HepG2 (cell line): ENCODE measurements around the gene CCNT2. TPM values are rescaled to one million over a fixed set of nuclear protein-coding genes. Genes with fewer than 3 reads are reported as not detected.

Experiments used
- CBX5 ChIP-seq: sonication (generic); formaldehyde crosslinking; IDR thresholded peaks from 2 replicates; pipeline ENCODE4 v1.4.0; 2020; ENCODE audit warnings: missing genetic modification reagents, borderline replicate concordance
- E2F2 ChIP-seq: sonication (generic); formaldehyde crosslinking; IDR thresholded peaks from 2 replicates; pipeline ENCODE4 v1.4.0; 2020; ENCODE audit warnings: missing genetic modification reagents, borderline replicate concordance
- GATAD2A ChIP-seq: IDR thresholded peaks from 2 replicates; pipeline ENCODE4 v1.6.1; 2016
- HDAC2 ChIP-seq: sonication (generic); formaldehyde crosslinking; IDR thresholded peaks from 2 replicates; pipeline ENCODE4 v1.4.0; 2020; ENCODE audit warnings: missing genetic modification reagents
- HIVEP1 ChIP-seq: sonication (generic); formaldehyde crosslinking; IDR thresholded peaks from 2 replicates; pipeline ENCODE4 v1.4.0; 2020; ENCODE audit warnings: mild to moderate bottlenecking, missing genetic modification reagents
- HNRNPK ChIP-seq: fragments of 200-400 bp; formaldehyde crosslinking; IDR thresholded peaks from 2 replicates; pipeline ENCODE4 v1.6.1; 2018; ENCODE audit warnings: low read length, low read depth, moderate library complexity, mild to moderate bottlenecking; ENCODE audit not compliant: poor library complexity, severe bottlenecking
- HOXA3 ChIP-seq: sonication (generic); formaldehyde crosslinking; IDR thresholded peaks from 2 replicates; pipeline ENCODE4 v1.5.0; 2020; ENCODE audit warnings: missing genetic modification reagents
- POLR2A ChIP-seq, 2 experiments: IDR thresholded peaks; 2 replicates each; pipeline ENCODE4 v1.6.1; 2011; ENCODE audit warnings: low read depth in 2 of 2, low read length in 2 of 2, mild to moderate bottlenecking in 1 of 2, moderate library complexity in 1 of 2; ENCODE audit not compliant: insufficient read depth in 1 of 2
- SIX4 ChIP-seq: sonication (generic); formaldehyde crosslinking; IDR thresholded peaks from 2 replicates; pipeline ENCODE4 v1.4.0; 2020; ENCODE audit warnings: missing genetic modification reagents
- SP140L ChIP-seq: sonication (generic); formaldehyde crosslinking; IDR thresholded peaks from 2 replicates; pipeline ENCODE4 v1.4.0; 2020; ENCODE audit warnings: missing genetic modification reagents, borderline replicate concordance
- TEAD3 ChIP-seq: optimal IDR thresholded peaks from 2 replicates; pipeline ENCODE3; 2016; ENCODE audit warnings: borderline replicate concordance
- TOPORS ChIP-seq: sonication (generic); formaldehyde crosslinking; IDR thresholded peaks from 2 replicates; pipeline ENCODE4 v1.8.0; 2023; ENCODE audit warnings: mild to moderate bottlenecking, missing genetic modification reagents
- ZKSCAN5 ChIP-seq: sonication (generic); formaldehyde crosslinking; IDR thresholded peaks from 2 replicates; pipeline ENCODE4 v1.5.1; 2020; ENCODE audit warnings: mild to moderate bottlenecking, missing genetic modification reagents
- ZNF143 ChIP-seq: sonication (generic); formaldehyde crosslinking; IDR thresholded peaks from 2 replicates; pipeline ENCODE4 v1.4.0; 2020; ENCODE audit warnings: missing genetic modification reagents
- ZNF225 ChIP-seq: sonication (generic); formaldehyde crosslinking; IDR thresholded peaks from 2 replicates; pipeline ENCODE4 v1.4.0; 2020; ENCODE audit warnings: mild to moderate bottlenecking, missing genetic modification reagents
- ZNF274 ChIP-seq: sonication (generic); formaldehyde crosslinking; IDR thresholded peaks from 2 replicates; pipeline ENCODE4 v1.5.1; 2020; ENCODE audit warnings: mild to moderate bottlenecking, missing genetic modification reagents
- ZNF703 ChIP-seq: sonication (generic); formaldehyde crosslinking; IDR thresholded peaks from 2 replicates; pipeline ENCODE4 v1.5.1; 2020; ENCODE audit warnings: missing genetic modification reagents, mild to moderate bottlenecking, moderate library complexity, borderline replicate concordance
- polyA plus RNA-seq, 8 experiments: library from polyadenylated mRNA; depleted of rRNA in 3 of 8; stranded (reverse) in 7 of 8; unstranded in 1 of 8; fragments of >200 nt; fragmentation: Illumina TruSeq in 4 of 8; extraction: Trizol in 4 of 8; gene quantifications; 2 replicates each; pipeline versions ENCODE4 v1.2.1 to v1.2.3, GENCODE V29; 2011 to 2016; ENCODE audit warnings: low read depth in 4 of 8, missing spikeins in 1 of 8, mixed read lengths in 1 of 8; ENCODE audit not compliant: insufficient read depth in 1 of 8
- total RNA-seq, 5 experiments: library from RNA; depleted of rRNA; stranded (reverse); fragments of >200 nt; fragmentation: Illumina TruSeq; extraction: Trizol; gene quantifications; 2 replicates each; pipeline ENCODE4 v1.2.3, GENCODE V29; 2016; ENCODE audit warnings: low read depth in 1 of 5
- TF ChIP-seq, protein P1 (sequence below): sonication (generic); formaldehyde crosslinking; IDR thresholded peaks from 2 replicates; pipeline ENCODE4 v1.4.0; 2020; ENCODE audit warnings: missing genetic modification reagents
- TF ChIP-seq, protein P2 (sequence below): sonication (generic); formaldehyde crosslinking; IDR thresholded peaks from 2 replicates; pipeline ENCODE4 v1.8.0; 2022; ENCODE audit warnings: missing genetic modification reagents, mild to moderate bottlenecking, borderline replicate concordance
- TF ChIP-seq, protein P3 (sequence below): sonication (generic); formaldehyde crosslinking; IDR thresholded peaks from 2 replicates; pipeline ENCODE4 v1.8.0; 2022; ENCODE audit warnings: mild to moderate bottlenecking, missing genetic modification reagents
- TF ChIP-seq, protein P4 (sequence below): sonication (generic); formaldehyde crosslinking; IDR thresholded peaks from 2 replicates; pipeline ENCODE4 v1.5.0; 2020; ENCODE audit warnings: missing genetic modification reagents

CCNT2 gene
- total and polyA plus RNA-seq, 2 of the 13 experiments (the other 11 are each of a cell fraction or from before 2014, with no cell fraction given): 22.1 to 34.4 TPM

- TF ChIP-seq ZNF274 (CRISPR knock-in tag): no peak
- peak; percentile 100 for TF ChIP-seq HNRNPK
- TF ChIP-seq ZNF225 (CRISPR knock-in tag): no peak
- no peak; the same call in 1 of the 2 replicates for TF ChIP-seq HDAC2 (CRISPR knock-in tag)
- TF ChIP-seq HIVEP1 (CRISPR knock-in tag): no peak
- no peak; the same call in 1 of the 2 replicates for TF ChIP-seq ZKSCAN5
- TF ChIP-seq ZNF703 (CRISPR knock-in tag): no peak
- peak; percentile 19; the same call in 1 of the 2 replicates for TF ChIP-seq CBX5
- no peak for TF ChIP-seq TEAD3 (CRISPR knock-in tag)
- no peak for TF ChIP-seq ZNF143 (CRISPR knock-in tag)
- TF ChIP-seq HOXA3 (CRISPR knock-in tag): peak; percentile 66
- TF ChIP-seq SIX4 (CRISPR knock-in tag): no peak
- no peak for TF ChIP-seq SP140L (CRISPR knock-in tag)
- peak; percentile 86 to 95 for TF ChIP-seq POLR2A (IDR thresholded peaks at IDR 0.05; ENCODE audit: insufficient read depth in 1 of 2, low read depth in 2 of 2, low read length in 2 of 2)
- TF ChIP-seq, protein P1, sequence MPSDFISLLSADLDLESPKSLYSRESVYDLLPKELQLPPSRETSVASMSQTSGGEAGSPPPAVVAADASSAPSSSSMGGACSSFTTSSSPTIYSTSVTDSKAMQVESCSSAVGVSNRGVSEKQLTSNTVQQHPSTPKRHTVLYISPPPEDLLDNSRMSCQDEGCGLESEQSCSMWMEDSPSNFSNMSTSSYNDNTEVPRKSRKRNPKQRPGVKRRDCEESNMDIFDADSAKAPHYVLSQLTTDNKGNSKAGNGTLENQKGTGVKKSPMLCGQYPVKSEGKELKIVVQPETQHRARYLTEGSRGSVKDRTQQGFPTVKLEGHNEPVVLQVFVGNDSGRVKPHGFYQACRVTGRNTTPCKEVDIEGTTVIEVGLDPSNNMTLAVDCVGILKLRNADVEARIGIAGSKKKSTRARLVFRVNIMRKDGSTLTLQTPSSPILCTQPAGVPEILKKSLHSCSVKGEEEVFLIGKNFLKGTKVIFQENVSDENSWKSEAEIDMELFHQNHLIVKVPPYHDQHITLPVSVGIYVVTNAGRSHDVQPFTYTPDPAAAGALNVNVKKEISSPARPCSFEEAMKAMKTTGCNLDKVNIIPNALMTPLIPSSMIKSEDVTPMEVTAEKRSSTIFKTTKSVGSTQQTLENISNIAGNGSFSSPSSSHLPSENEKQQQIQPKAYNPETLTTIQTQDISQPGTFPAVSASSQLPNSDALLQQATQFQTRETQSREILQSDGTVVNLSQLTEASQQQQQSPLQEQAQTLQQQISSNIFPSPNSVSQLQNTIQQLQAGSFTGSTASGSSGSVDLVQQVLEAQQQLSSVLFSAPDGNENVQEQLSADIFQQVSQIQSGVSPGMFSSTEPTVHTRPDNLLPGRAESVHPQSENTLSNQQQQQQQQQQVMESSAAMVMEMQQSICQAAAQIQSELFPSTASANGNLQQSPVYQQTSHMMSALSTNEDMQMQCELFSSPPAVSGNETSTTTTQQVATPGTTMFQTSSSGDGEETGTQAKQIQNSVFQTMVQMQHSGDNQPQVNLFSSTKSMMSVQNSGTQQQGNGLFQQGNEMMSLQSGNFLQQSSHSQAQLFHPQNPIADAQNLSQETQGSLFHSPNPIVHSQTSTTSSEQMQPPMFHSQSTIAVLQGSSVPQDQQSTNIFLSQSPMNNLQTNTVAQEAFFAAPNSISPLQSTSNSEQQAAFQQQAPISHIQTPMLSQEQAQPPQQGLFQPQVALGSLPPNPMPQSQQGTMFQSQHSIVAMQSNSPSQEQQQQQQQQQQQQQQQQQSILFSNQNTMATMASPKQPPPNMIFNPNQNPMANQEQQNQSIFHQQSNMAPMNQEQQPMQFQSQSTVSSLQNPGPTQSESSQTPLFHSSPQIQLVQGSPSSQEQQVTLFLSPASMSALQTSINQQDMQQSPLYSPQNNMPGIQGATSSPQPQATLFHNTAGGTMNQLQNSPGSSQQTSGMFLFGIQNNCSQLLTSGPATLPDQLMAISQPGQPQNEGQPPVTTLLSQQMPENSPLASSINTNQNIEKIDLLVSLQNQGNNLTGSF (CRISPR knock-in tag): 0 out of 2 replicates have a peak, but pooled peaks have one; percentile 29
- TF ChIP-seq, protein P2, sequence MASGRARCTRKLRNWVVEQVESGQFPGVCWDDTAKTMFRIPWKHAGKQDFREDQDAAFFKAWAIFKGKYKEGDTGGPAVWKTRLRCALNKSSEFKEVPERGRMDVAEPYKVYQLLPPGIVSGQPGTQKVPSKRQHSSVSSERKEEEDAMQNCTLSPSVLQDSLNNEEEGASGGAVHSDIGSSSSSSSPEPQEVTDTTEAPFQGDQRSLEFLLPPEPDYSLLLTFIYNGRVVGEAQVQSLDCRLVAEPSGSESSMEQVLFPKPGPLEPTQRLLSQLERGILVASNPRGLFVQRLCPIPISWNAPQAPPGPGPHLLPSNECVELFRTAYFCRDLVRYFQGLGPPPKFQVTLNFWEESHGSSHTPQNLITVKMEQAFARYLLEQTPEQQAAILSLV (CRISPR knock-in tag): no peak
- TF ChIP-seq, protein P3, sequence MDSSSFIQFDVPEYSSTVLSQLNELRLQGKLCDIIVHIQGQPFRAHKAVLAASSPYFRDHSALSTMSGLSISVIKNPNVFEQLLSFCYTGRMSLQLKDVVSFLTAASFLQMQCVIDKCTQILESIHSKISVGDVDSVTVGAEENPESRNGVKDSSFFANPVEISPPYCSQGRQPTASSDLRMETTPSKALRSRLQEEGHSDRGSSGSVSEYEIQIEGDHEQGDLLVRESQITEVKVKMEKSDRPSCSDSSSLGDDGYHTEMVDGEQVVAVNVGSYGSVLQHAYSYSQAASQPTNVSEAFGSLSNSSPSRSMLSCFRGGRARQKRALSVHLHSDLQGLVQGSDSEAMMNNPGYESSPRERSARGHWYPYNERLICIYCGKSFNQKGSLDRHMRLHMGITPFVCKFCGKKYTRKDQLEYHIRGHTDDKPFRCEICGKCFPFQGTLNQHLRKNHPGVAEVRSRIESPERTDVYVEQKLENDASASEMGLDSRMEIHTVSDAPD (CRISPR knock-in tag): no peak; the same call in 1 of the 2 replicates
- TF ChIP-seq, protein P4, sequence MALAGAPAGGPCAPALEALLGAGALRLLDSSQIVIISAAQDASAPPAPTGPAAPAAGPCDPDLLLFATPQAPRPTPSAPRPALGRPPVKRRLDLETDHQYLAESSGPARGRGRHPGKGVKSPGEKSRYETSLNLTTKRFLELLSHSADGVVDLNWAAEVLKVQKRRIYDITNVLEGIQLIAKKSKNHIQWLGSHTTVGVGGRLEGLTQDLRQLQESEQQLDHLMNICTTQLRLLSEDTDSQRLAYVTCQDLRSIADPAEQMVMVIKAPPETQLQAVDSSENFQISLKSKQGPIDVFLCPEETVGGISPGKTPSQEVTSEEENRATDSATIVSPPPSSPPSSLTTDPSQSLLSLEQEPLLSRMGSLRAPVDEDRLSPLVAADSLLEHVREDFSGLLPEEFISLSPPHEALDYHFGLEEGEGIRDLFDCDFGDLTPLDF (CRISPR knock-in tag): no peak
- no peak for TF ChIP-seq TOPORS
- peak; percentile 75; the same call in 1 of the 2 replicates for TF ChIP-seq E2F2 (CRISPR knock-in tag)
- TF ChIP-seq GATAD2A: 0 out of 2 replicates have a peak, but pooled peaks have one; percentile 33
Observed at GRCh38 chr2:134917888-134918525, 615 bp upstream of the CCNT2 start (continued).
